ENCODE data around the gene POP4.

- no peak for TF ChIP-seq EP300 (IDR thresholded peaks at IDR 0.05; ENCODE audit: low read depth)
- no peak for TF ChIP-seq CTCF (IDR thresholded peaks at IDR 0.05)
- TF ChIP-seq POLR2AphosphoS5 (IDR thresholded peaks at IDR 0.05): no peak
Observed at GRCh38 chr19:29664753-29665214, 58.7 kb downstream of the POP4 start.

All from transverse colon (tissue), 4 donors.